DOHH2 (cell line): Measurements from ENCODE around the gene CNST.

Source experiments
- H3F3A ChIP-seq: fragments of 200-600 bp; sonication (generic), shearing (Covaris generic); 2 replicates; pipeline ENCODE4 v1.6.0; 2016; ENCODE audit warnings: antibody characterized with exemption, mild to moderate bottlenecking; ENCODE audit not compliant: control insufficient read depth, insufficient read depth
- H3K27ac ChIP-seq: fragments of 200-600 bp; sonication (generic); 2 replicates; pipeline ENCODE4 v1.5.1; 2014; ENCODE audit warnings: low read depth, mild to moderate bottlenecking, low read length, moderate library complexity
- H3K27me3 ChIP-seq: fragments of 200-600 bp; sonication (generic); 2 replicates; pipeline ENCODE4 v1.6.1; 2014; ENCODE audit warnings: mild to moderate bottlenecking, low read length, mixed read lengths; ENCODE audit not compliant: control insufficient read depth
- H3K36me3 ChIP-seq: fragments of 200-600 bp; sonication (generic); 2 replicates; pipeline ENCODE4 v1.6.1; 2014; ENCODE audit warnings: mild to moderate bottlenecking, low read length, moderate library complexity, mixed read lengths; ENCODE audit not compliant: control insufficient read depth
- H3K4me1 ChIP-seq: fragments of 200-600 bp; sonication (generic); 2 replicates; pipeline ENCODE4 v1.6.1; 2014; ENCODE audit warnings: mild to moderate bottlenecking, low read length, mixed read lengths; ENCODE audit not compliant: control insufficient read depth
- H3K4me2 ChIP-seq: fragments of 200-600 bp; sonication (generic); 2 replicates; pipeline ENCODE4 v1.6.0; 2014; ENCODE audit warnings: mild to moderate bottlenecking, low read length, moderate library complexity
- H3K4me3 ChIP-seq: fragments of 200-600 bp; sonication (generic); 2 replicates; pipeline ENCODE4 v1.5.1; 2014; ENCODE audit warnings: mild to moderate bottlenecking, low read length, mixed read lengths
- H3K79me2 ChIP-seq: fragments of 200-600 bp; sonication (generic); 2 replicates; pipeline ENCODE4 v1.6.1; 2014; ENCODE audit warnings: mild to moderate bottlenecking, low read length, mixed read lengths; ENCODE audit not compliant: control insufficient read depth
- H3K9me2 ChIP-seq: fragments of 200-600 bp; sonication (generic); replicated peaks from 2 replicates; pipeline ENCODE4 v1.6.1; 2014; ENCODE audit warnings: mild to moderate bottlenecking, low read length, mixed read lengths; ENCODE audit not compliant: control insufficient read depth
- H3K9me3 ChIP-seq: fragments of 200-600 bp; sonication (generic); 2 replicates; pipeline ENCODE4 v1.6.1; 2014; ENCODE audit warnings: antibody characterized with exemption, low read length, mixed read lengths; ENCODE audit not compliant: control insufficient read depth, insufficient read depth
- H4K20me1 ChIP-seq: fragments of 200-600 bp; sonication (generic); 2 replicates; pipeline ENCODE4 v1.6.0; 2014; ENCODE audit warnings: low read depth, mild to moderate bottlenecking, antibody characterized with exemption, low read length, moderate library complexity; ENCODE audit not compliant: control insufficient read depth, insufficient read depth
- CTCF ChIP-seq: fragments of 200-600 bp; sonication (generic); IDR thresholded peaks from one replicate; pipeline ENCODE4 v1.5.1; 2014; ENCODE audit warnings: antibody characterized with exemption, mild to moderate bottlenecking, low read depth, low read length; ENCODE audit not compliant: poor library complexity, severe bottlenecking
- EZH2phosphoT487 ChIP-seq: fragments of 200-600 bp; sonication (generic); IDR thresholded peaks from 2 replicates; pipeline ENCODE4 v1.6.1; 2017; ENCODE audit warnings: borderline replicate concordance, mild to moderate bottlenecking, antibody characterized with exemption, low read length, moderate library complexity, mixed read lengths

Gene CNST

GRCh38 chr1:246695666-246696065 is 129.4 kb downstream of the CNST start:
- Histone ChIP-seq H3K36me3 (no peaks in the 10 kb centered on the region), H3K9me2 (no peaks in the 10 kb centered on the region), H3K4me2 (no peak overlapping the region), H3K9me3 (peaks cover 10% of the 10 kb centered on the region; the same call in 1 of the 2 replicates), H3F3A (peaks cover 6% of the 10 kb centered on the region), H3K4me1 (peaks cover 33% of the 10 kb centered on the region), H3K27me3 (no peaks in the 10 kb centered on the region), H4K20me1 (no peaks in the 10 kb centered on the region), H3K79me2 (no peaks in the 10 kb centered on the region), H3K27ac (no peak overlapping the region), H3K4me3 (no peak overlapping the region)
- no peak for TF ChIP-seq CTCF
- TF ChIP-seq EZH2phosphoT487 = no peak

GRCh38 chr1:246698466-246699094 is 132.3 kb downstream of the CNST start:
- Histone ChIP-seq H3K4me1 (peaks cover 33% of the 10 kb centered on the region), H3K9me3 (no peaks in the 10 kb centered on the region), H3F3A (no peaks in the 10 kb centered on the region), H3K4me2 (peak overlapping the region; percentile 76), H3K36me3 (no peaks in the 10 kb centered on the region), H3K27ac (peak overlapping the region; percentile 70), H3K9me2 (no peaks in the 10 kb centered on the region), H3K27me3 (no peaks in the 10 kb centered on the region), H4K20me1 (no peaks in the 10 kb centered on the region), H3K4me3 (peak overlapping the region; percentile 49), H3K79me2 (no peaks in the 10 kb centered on the region)
- no peak for TF ChIP-seq EZH2phosphoT487
- TF ChIP-seq CTCF = no peak

DNA sequence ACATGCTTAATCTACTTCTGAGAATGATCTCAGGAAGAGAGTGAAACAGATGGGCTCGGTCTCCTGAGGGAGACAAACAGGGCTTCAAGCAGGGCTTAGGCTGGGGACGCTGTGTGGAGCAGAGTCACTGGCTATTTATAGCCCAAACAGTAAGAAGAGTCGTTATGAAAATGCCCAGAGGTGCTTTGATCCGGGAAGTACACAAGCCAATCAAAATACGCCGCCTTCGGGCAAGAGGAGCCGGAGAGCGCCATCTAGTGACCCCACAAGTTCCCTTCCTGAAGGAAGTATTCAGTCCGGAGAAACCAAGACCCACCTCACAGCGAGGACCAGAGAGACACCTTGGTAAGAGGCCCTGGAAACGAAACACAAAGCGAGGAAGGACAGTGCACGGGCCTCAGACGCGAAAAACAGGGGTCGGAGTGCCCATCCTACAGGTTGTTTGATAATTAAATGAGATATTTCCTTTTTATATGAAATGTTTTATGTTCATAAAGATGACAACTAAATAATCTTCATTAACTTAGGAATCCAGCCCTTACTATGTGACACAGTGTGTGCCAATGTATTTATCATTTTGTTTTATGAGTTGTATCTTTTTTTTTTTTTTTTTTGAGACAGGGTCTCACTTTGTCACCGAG is 133.0 kb downstream of the CNST start:
- Histone ChIP-seq H4K20me1 (no peaks in the 10 kb centered on the region), H3K79me2 (no peaks in the 10 kb centered on the region), H3F3A (no peaks in the 10 kb centered on the region), H3K4me3 (peak overlapping the region; percentile 49), H3K27me3 (no peaks in the 10 kb centered on the region), H3K27ac (peak overlapping the region; percentile 70), H3K9me3 (no peaks in the 10 kb centered on the region), H3K36me3 (no peaks in the 10 kb centered on the region), H3K4me2 (peak overlapping the region; percentile 76), H3K4me1 (peaks cover 33% of the 10 kb centered on the region), H3K9me2 (no peaks in the 10 kb centered on the region)
- TF ChIP-seq CTCF (peak; percentile 80), EZH2phosphoT487 (no peak)
